Measurements from ENCODE around the gene SLC5A2. TPM values are rescaled to one million over a fixed set of nuclear protein-coding genes. Genes with fewer than 3 reads are reported as not detected.
"Not testable (repeated sequence)": the region's sequence is repeated elsewhere in the genome, so short reads cannot be mapped to it uniquely, and the experiment has no call there.

SLC5A2 gene
- total and polyA plus RNA-seq, 2 donors from 2014 or later: 4.8 to 208 TPM

GRCh38 chr16:31436221-31437045, 46.5 kb upstream of the SLC5A2 start:
- Histone ChIP-seq H3K4me1 (ENCODE audit: control insufficient read depth in 2 of 3, insufficient read depth in 2 of 3, low read depth in 1 of 3, low read length in 3 of 3) (no peaks in the 10 kb centered on the region), H3K9ac (ENCODE audit: low read length in 3 of 3) (no peak overlapping the region), H3K36me3 (ENCODE audit: control insufficient read depth in 2 of 3, insufficient read depth in 3 of 3, low read length in 3 of 3) (no peaks in the 10 kb centered on the region), H3K9me3 (ENCODE audit: control insufficient read depth in 2 of 3, insufficient read depth in 1 of 3, low read length in 3 of 3) (no peaks in the 10 kb centered on the region), H3K4me3 (ENCODE audit: low read length in 3 of 3) (no peak overlapping the region), H3K27ac (ENCODE audit: low read depth in 2 of 2, low read length in 2 of 2) (no peak overlapping the region), H3K27me3 (ENCODE audit: control insufficient read depth, insufficient read depth, low read length) (no peaks in the 10 kb centered on the region)
- intact Hi-C loops (cut with DNase I): no loop called here
- no peak for TF ChIP-seq CTCF (IDR thresholded peaks at IDR 0.05; ENCODE audit: borderline replicate concordance, extremely low read depth, insufficient read depth)
- no peak for FAIRE-seq
- peak in 1 of 5 donors; percentile 69 for DNase-seq

- intact Hi-C loops (cut with DNase I): no loop called here
- Histone ChIP-seq H3K27me3 (ENCODE audit: control insufficient read depth, insufficient read depth, low read length) (no peaks in the 10 kb centered on the region), H3K9ac (ENCODE audit: low read length in 3 of 3) (no peak overlapping the region), H3K9me3 (ENCODE audit: control insufficient read depth in 2 of 3, insufficient read depth in 1 of 3, low read length in 3 of 3) (no peaks in the 10 kb centered on the region), H3K36me3 (ENCODE audit: control insufficient read depth in 2 of 3, insufficient read depth in 3 of 3, low read length in 3 of 3) (no peaks in the 10 kb centered on the region), H3K4me1 (ENCODE audit: control insufficient read depth in 2 of 3, insufficient read depth in 2 of 3, low read depth in 1 of 3, low read length in 3 of 3) (no peaks in the 10 kb centered on the region), H3K27ac (ENCODE audit: low read depth in 2 of 2, low read length in 2 of 2) (no peak overlapping the region), H3K4me3 (ENCODE audit: low read length in 3 of 3) (no peak overlapping the region)
- no peak for TF ChIP-seq CTCF (IDR thresholded peaks at IDR 0.05; ENCODE audit: borderline replicate concordance, extremely low read depth, insufficient read depth)
- FAIRE-seq (no peak), DNase-seq (no peak)
Measured at GRCh38 chr16:31438414-31438813, 44.5 kb upstream of the SLC5A2 start.

GRCh38 chr16:31439023-31439422, 43.9 kb upstream of the SLC5A2 start:
- intact Hi-C loops (cut with DNase I); H3K9ac ChIP-seq (ENCODE audit: low read length in 3 of 3); H3K4me1 ChIP-seq (ENCODE audit: control insufficient read depth in 2 of 3, insufficient read depth in 2 of 3, low read depth in 1 of 3, low read length in 3 of 3); DNase-seq; FAIRE-seq; H3K27ac ChIP-seq (ENCODE audit: low read depth in 2 of 2, low read length in 2 of 2); H3K36me3 ChIP-seq (ENCODE audit: control insufficient read depth in 2 of 3, insufficient read depth in 3 of 3, low read length in 3 of 3); H3K4me3 ChIP-seq (ENCODE audit: low read length in 3 of 3); H3K9me3 ChIP-seq (ENCODE audit: control insufficient read depth in 2 of 3, insufficient read depth in 1 of 3, low read length in 3 of 3); H3K27me3 ChIP-seq (ENCODE audit: control insufficient read depth, insufficient read depth, low read length): not testable (repeated sequence)

- no peak for FAIRE-seq
- Histone ChIP-seq H3K4me3 (ENCODE audit: low read length in 3 of 3) (no peak overlapping the region), H3K9ac (ENCODE audit: low read length in 3 of 3) (no peak overlapping the region), H3K27me3 (ENCODE audit: control insufficient read depth, insufficient read depth, low read length) (no peaks in the 10 kb centered on the region), H3K9me3 (ENCODE audit: control insufficient read depth in 2 of 3, insufficient read depth in 1 of 3, low read length in 3 of 3) (no peaks in the 10 kb centered on the region), H3K4me1 (ENCODE audit: control insufficient read depth in 2 of 3, insufficient read depth in 2 of 3, low read depth in 1 of 3, low read length in 3 of 3) (no peaks in the 10 kb centered on the region), H3K36me3 (ENCODE audit: control insufficient read depth in 2 of 3, insufficient read depth in 3 of 3, low read length in 3 of 3) (no peaks in the 10 kb centered on the region), H3K27ac (ENCODE audit: low read depth in 2 of 2, low read length in 2 of 2) (no peak overlapping the region)
- intact Hi-C loops (cut with DNase I): no loop called here
- peak in 1 of 5 donors; percentile 12 for DNase-seq
- no peak for TF ChIP-seq CTCF (IDR thresholded peaks at IDR 0.05; ENCODE audit: borderline replicate concordance, extremely low read depth, insufficient read depth)
Measured at GRCh38 chr16:31439519-31439918, 43.4 kb upstream of the SLC5A2 start.
